Measurements from ENCODE around the gene ZP4. TPM values are rescaled to one million over a fixed set of nuclear protein-coding genes. Genes with fewer than 3 reads are reported as not detected.

The ZP4 gene
- total RNA-seq, 1 experiment from 2014 or later = not detected

DNA sequence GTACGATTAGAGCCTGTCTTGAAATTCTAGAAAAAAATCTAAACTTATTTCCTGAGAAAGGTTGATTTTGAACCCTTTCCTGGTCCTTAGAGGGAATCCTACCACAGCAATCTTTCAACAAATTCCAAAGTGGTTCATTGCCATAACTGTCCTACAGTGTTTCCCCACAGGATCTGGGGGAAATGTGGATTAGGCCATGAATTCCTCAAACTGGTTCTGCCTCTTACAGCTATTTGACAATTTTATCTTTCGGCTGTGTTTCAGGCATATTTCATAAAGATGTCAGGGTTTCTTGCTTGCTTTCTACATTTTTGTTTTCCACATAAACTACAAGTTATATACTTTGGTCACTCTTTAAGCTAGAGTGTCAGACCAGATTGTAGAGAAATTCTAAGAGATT is 544 bp upstream of the ZP4 start:
- H3K4me1 Mint-ChIP-seq (ENCODE audit: low read depth, unreplicated experiment) = no peaks in the 10 kb centered on the region
- H3K27me3 Mint-ChIP-seq (ENCODE audit: unreplicated experiment) = no peaks in the 10 kb centered on the region
- no peak overlapping the region for H3K27ac Mint-ChIP-seq (ENCODE audit: unreplicated experiment)
- TF ChIP-seq, protein P1, sequence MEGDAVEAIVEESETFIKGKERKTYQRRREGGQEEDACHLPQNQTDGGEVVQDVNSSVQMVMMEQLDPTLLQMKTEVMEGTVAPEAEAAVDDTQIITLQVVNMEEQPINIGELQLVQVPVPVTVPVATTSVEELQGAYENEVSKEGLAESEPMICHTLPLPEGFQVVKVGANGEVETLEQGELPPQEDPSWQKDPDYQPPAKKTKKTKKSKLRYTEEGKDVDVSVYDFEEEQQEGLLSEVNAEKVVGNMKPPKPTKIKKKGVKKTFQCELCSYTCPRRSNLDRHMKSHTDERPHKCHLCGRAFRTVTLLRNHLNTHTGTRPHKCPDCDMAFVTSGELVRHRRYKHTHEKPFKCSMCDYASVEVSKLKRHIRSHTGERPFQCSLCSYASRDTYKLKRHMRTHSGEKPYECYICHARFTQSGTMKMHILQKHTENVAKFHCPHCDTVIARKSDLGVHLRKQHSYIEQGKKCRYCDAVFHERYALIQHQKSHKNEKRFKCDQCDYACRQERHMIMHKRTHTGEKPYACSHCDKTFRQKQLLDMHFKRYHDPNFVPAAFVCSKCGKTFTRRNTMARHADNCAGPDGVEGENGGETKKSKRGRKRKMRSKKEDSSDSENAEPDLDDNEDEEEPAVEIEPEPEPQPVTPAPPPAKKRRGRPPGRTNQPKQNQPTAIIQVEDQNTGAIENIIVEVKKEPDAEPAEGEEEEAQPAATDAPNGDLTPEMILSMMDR (IDR thresholded peaks at IDR 0.05; ENCODE audit: unreplicated experiment) = no peak
- H3K9me3 Mint-ChIP-seq (ENCODE audit: low read depth, unreplicated experiment) = no peaks in the 10 kb centered on the region
- BruUV-seq (replicated peaks) = no TSS peak
- intact Hi-C loops (cut with micrococcal nuclease; ENCODE audit: unreplicated experiment) = no loop called here
- no peak overlapping the region for H3K4me3 Mint-ChIP-seq (ENCODE audit: low read depth, unreplicated experiment)
- CTCF ChIA-PET = interaction anchor here (0.7 kb wide), 1 partner anchor 80 kb away, joined by 6 read pairs; no protein-coding TSS in a partner anchor
- H3K36me3 Mint-ChIP-seq (ENCODE audit: insufficient read depth, unreplicated experiment) = no peaks in the 10 kb centered on the region
- DNase-seq = no peak

DNA sequence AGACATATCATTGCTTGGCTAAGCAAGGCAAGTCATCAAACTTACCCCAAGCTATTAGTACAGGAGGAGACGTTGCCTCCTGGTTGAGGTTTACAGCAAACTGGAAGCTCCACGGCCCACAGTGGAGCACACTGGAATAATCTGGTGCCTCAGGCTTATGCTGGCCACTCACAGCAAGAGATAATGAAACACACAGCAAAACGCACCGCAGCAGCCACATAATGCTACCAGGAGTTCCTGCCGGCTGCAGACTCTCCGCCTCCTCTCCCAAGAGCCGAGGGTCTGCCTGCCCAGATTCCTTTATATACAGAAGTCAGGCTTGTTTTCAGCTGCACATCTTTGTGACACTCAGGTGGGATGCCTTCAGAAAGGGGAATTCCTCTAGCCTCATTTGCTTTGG is 306 bp downstream of the ZP4 start:
- no peaks in the 10 kb centered on the region for H3K9me3 Mint-ChIP-seq (ENCODE audit: low read depth, unreplicated experiment)
- intact Hi-C loops (cut with micrococcal nuclease; ENCODE audit: unreplicated experiment) = no loop called here
- H3K4me1 Mint-ChIP-seq (ENCODE audit: low read depth, unreplicated experiment) = no peaks in the 10 kb centered on the region
- no TSS peak for BruUV-seq (replicated peaks)
- TF ChIP-seq, protein P1 (IDR thresholded peaks at IDR 0.05; ENCODE audit: unreplicated experiment) = no peak
- no peaks in the 10 kb centered on the region for H3K36me3 Mint-ChIP-seq (ENCODE audit: insufficient read depth, unreplicated experiment)
- no peak for DNase-seq
- H3K27me3 Mint-ChIP-seq (ENCODE audit: unreplicated experiment) = no peaks in the 10 kb centered on the region
- no peak overlapping the region for H3K27ac Mint-ChIP-seq (ENCODE audit: unreplicated experiment)
- no peak overlapping the region for H3K4me3 Mint-ChIP-seq (ENCODE audit: low read depth, unreplicated experiment)
- CTCF ChIA-PET = interaction anchor here (0.9 kb wide), 1 partner anchor 10 kb away, joined by 3 read pairs; no protein-coding TSS in a partner anchor

DNA sequence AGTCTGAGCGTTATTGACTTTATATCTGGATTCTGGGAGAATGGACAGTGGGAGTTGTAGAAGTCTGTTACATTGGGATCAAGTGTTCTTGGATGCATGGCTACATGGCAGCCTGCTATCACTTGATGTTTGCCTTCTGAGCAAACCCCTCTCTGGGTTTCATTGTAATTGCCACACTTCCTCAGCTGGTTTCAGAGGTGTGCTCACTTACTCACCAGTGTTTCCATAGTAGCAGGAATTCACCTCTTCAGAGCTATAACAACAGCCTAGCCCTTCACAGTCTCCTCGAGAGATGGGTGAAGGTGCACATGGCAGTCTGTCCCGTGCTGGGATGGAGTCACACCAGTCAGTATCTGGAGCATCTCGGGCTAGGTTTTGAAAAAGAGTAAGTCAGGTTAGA is 2.6 kb downstream of the ZP4 start:
- no peaks in the 10 kb centered on the region for H3K36me3 Mint-ChIP-seq (ENCODE audit: insufficient read depth, unreplicated experiment)
- DNase-seq = no peak
- no peaks in the 10 kb centered on the region for H3K4me1 Mint-ChIP-seq (ENCODE audit: low read depth, unreplicated experiment)
- H3K27me3 Mint-ChIP-seq (ENCODE audit: unreplicated experiment) = no peaks in the 10 kb centered on the region
- TF ChIP-seq, protein P1 (IDR thresholded peaks at IDR 0.05; ENCODE audit: unreplicated experiment) = no peak
- no peak overlapping the region for H3K4me3 Mint-ChIP-seq (ENCODE audit: low read depth, unreplicated experiment)
- no TSS peak for BruUV-seq (replicated peaks)
- intact Hi-C loops (cut with micrococcal nuclease; ENCODE audit: unreplicated experiment) = no loop called here
- peaks cover 3% of the 10 kb centered on the region for H3K9me3 Mint-ChIP-seq (ENCODE audit: low read depth, unreplicated experiment)
- H3K27ac Mint-ChIP-seq (ENCODE audit: unreplicated experiment) = no peak overlapping the region
- CTCF ChIA-PET = no interaction called here

DNA sequence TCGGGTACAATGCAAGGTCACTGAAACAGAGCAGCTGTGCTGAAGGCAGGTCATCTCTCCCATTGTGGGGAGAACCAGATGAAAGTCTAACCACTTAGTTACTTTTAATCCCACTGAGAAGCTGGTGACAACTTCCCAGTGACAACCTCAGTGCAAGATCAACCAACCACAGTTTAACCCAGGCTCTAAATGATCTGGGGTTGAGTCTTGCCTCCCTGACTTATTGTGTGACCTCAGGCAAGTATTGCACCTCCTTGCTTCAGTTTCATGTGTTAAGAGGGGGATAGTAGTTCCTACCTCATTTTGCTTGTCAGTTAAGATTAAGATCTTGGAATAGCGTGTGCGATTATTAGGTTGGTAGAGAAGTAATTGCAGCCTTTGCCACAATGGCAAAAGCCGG is 3.2 kb downstream of the ZP4 start:
- intact Hi-C loops (cut with micrococcal nuclease; ENCODE audit: unreplicated experiment) = no loop called here
- CTCF ChIA-PET = no interaction called here
- DNase-seq = no peak
- no peaks in the 10 kb centered on the region for H3K36me3 Mint-ChIP-seq (ENCODE audit: insufficient read depth, unreplicated experiment)
- no TSS peak for BruUV-seq (replicated peaks)
- no peak overlapping the region for H3K27ac Mint-ChIP-seq (ENCODE audit: unreplicated experiment)
- H3K4me1 Mint-ChIP-seq (ENCODE audit: low read depth, unreplicated experiment) = no peaks in the 10 kb centered on the region
- TF ChIP-seq, protein P1 (IDR thresholded peaks at IDR 0.05; ENCODE audit: unreplicated experiment) = no peak
- no peaks in the 10 kb centered on the region for H3K27me3 Mint-ChIP-seq (ENCODE audit: unreplicated experiment)
- no peak overlapping the region for H3K4me3 Mint-ChIP-seq (ENCODE audit: low read depth, unreplicated experiment)
- peaks cover 5% of the 10 kb centered on the region for H3K9me3 Mint-ChIP-seq (ENCODE audit: low read depth, unreplicated experiment)
